NCI-H1092 (cell line): ENCODE results near the gene OR5P2.
"Not testable (repeated sequence)": the region's sequence is repeated elsewhere in the genome, so short reads cannot be mapped to it uniquely, and the experiment has no call there.

ENCODE experiments used
- DNase-seq: peaks from one replicate; lab custom pipeline; 2025; lab: John Stamatoyannopoulos, UW

The OR5P2 gene

GRCh38 chr11:7796842-7797241 is at the start of gene OR5P2:
OR5P2 (minus strand) TSS chr11:7796942; CDS start chr11:7796942, 0 bp downstream.
- DNase-seq: no peak

- DNase-seq: no peak
These were observed 49.3 kb upstream of the OR5P2 start for GRCh38 chr11:7846003-7846402.

GRCh38 chr11:7844986-7845385 is 48.2 kb upstream of the OR5P2 start:
- no peak for DNase-seq

GRCh38 chr11:7844521-7844920 is 47.8 kb upstream of the OR5P2 start:
- DNase-seq: no peak

GRCh38 chr11:7840578-7840977 is 43.8 kb upstream of the OR5P2 start:
- no peak for DNase-seq

- DNase-seq: no peak
These were observed 36.8 kb upstream of the OR5P2 start for GRCh38 chr11:7833527-7833926.

GRCh38 chr11:7830740-7831139 is 34.0 kb upstream of the OR5P2 start, which contains the start of gene OR5P3:
OR5P3 (minus strand) TSS chr11:7830840.
- no peak for DNase-seq

- DNase-seq: no peak
These were observed 29.6 kb upstream of the OR5P2 start for GRCh38 chr11:7826324-7826723.

- not testable (repeated sequence) for DNase-seq
These were observed 23.7 kb upstream of the OR5P2 start for GRCh38 chr11:7820417-7820816.

- DNase-seq: not testable (repeated sequence)
These were observed 18.2 kb upstream of the OR5P2 start for GRCh38 chr11:7814897-7815296.

- DNase-seq: not testable (repeated sequence)
These were observed 13.6 kb upstream of the OR5P2 start for GRCh38 chr11:7810301-7810700.

- no peak for DNase-seq
These were observed 3.5 kb downstream of the OR5P2 start for GRCh38 chr11:7793233-7793632.

- no peak for DNase-seq
These were observed 9.5 kb downstream of the OR5P2 start for GRCh38 chr11:7787239-7787638.

- DNase-seq: no peak
These were observed 21.1 kb downstream of the OR5P2 start for GRCh38 chr11:7775689-7776088.

GRCh38 chr11:7764301-7764700 is 32.4 kb downstream of the OR5P2 start:
- not testable (repeated sequence) for DNase-seq

GRCh38 chr11:7759010-7759409 is 37.7 kb downstream of the OR5P2 start:
- DNase-seq: no peak

- DNase-seq: no peak
These were observed 47.3 kb downstream of the OR5P2 start for GRCh38 chr11:7749456-7749855.
